DMS53 treated with DMSO at 0.1 percent for 48 hours (cell line): ENCODE data around the gene NVL.
A peak's percentile ranks its signal among the peaks of the same experiment; 100 is the strongest.
"Not testable (repeated sequence)": the region's sequence is repeated elsewhere in the genome, so short reads cannot be mapped to it uniquely, and the experiment has no call there.

ENCODE experiments used
- DNase-seq: peaks from one replicate; lab custom pipeline; 2025; ENCODE audit not compliant: unreplicated experiment; lab: John Stamatoyannopoulos, UW

Gene NVL

GRCh38 chr1:224237119-224237881 is 92.7 kb downstream of the NVL start:
- no peak for DNase-seq

GRCh38 chr1:224235813-224236493 is 94.0 kb downstream of the NVL start:
- no peak for DNase-seq

- DNase-seq, result no peak
Observed at GRCh38 chr1:224234017-224234416, 96.0 kb downstream of the NVL start.

- DNase-seq, result no peak
Observed at GRCh38 chr1:224226849-224227502, 103.0 kb downstream of the NVL start.

- DNase-seq, result peak; percentile 59
Observed at GRCh38 chr1:224223819-224224714, 105.9 kb downstream of the NVL start.

GRCh38 chr1:224219612-224220059 is 110.3 kb downstream of the NVL start:
- no peak for DNase-seq

- DNase-seq, result no peak
Observed at GRCh38 chr1:224219011-224219611, 110.9 kb downstream of the NVL start.

- no peak for DNase-seq
Observed at GRCh38 chr1:224217655-224218623, 112.0 kb downstream of the NVL start.

- no peak for DNase-seq
Observed at GRCh38 chr1:224216382-224216781, 113.6 kb downstream of the NVL start.

- DNase-seq, result no peak
Observed at GRCh38 chr1:224213438-224214119, 116.4 kb downstream of the NVL start.

- peak; percentile 25 for DNase-seq
Observed at GRCh38 chr1:224212618-224213061, 117.3 kb downstream of the NVL start.

GRCh38 chr1:224211206-224211962 is 118.6 kb downstream of the NVL start:
- DNase-seq, result peak; percentile 71

GRCh38 chr1:224205931-224206538 is 123.9 kb downstream of the NVL start:
- not testable (repeated sequence) for DNase-seq

GRCh38 chr1:224205438-224205840 is 124.5 kb downstream of the NVL start:
- no peak for DNase-seq

- no peak for DNase-seq
Observed at GRCh38 chr1:224203243-224204016, 126.5 kb downstream of the NVL start.

GRCh38 chr1:224201853-224202252 is 128.1 kb downstream of the NVL start:
- DNase-seq, result no peak

GRCh38 chr1:224201383-224201782 is 128.6 kb downstream of the NVL start:
- no peak for DNase-seq
